Stimulated activated naive B cell treated with anti-CD40 and anti-IgM and Interleukin-4, amounts not matched to agents 10 μg/mL and 1 μg/mL and 100 μg/mL, for 72 hours (primary cell): ENCODE results near the gene TARP.
A peak's percentile ranks its signal among the peaks of the same experiment; 100 is the strongest.
"Not testable (repeated sequence)": the region's sequence is repeated elsewhere in the genome, so short reads cannot be mapped to it uniquely, and the experiment has no call there.

Experiments
- ATAC-seq, 2 donors: fragments of 150-1000 bp; cut with Tn5 transposase; replicated peaks; 2 replicates each; pipeline ENCODE4 v1.10.0; 2021; ENCODE audit warnings: moderate library complexity in 1 of 2
- DNase-seq: peaks from one replicate; pipeline ENCODE4 v3.0.0; 2021
- H3K27ac Mint-ChIP-seq: one replicate; pipeline ENCODE4 v1.8.0; 2022; ENCODE audit warnings: mild to moderate bottlenecking, mixed read lengths
- H3K27me3 Mint-ChIP-seq, 2 donors: one replicate each; pipeline ENCODE4 v1.8.0; 2022; ENCODE audit warnings: mixed read lengths in 2 of 2
- H3K36me3 Mint-ChIP-seq, 2 donors: one replicate each; pipeline ENCODE4 v1.8.0; 2022; ENCODE audit warnings: mixed read lengths in 2 of 2, mild to moderate bottlenecking in 1 of 2
- H3K4me1 Mint-ChIP-seq, 2 donors: one replicate each; pipeline ENCODE4 v1.8.0; 2022; ENCODE audit warnings: mixed read lengths in 2 of 2, mild to moderate bottlenecking in 1 of 2
- H3K4me3 Mint-ChIP-seq, 2 donors: one replicate each; pipeline ENCODE4 v1.8.0; 2022; ENCODE audit warnings: mild to moderate bottlenecking in 2 of 2, mixed read lengths in 2 of 2, moderate library complexity in 1 of 2
- H3K9me3 Mint-ChIP-seq, 2 donors: one replicate each; pipeline ENCODE4 v1.8.0; 2022; ENCODE audit warnings: mixed read lengths in 2 of 2, mild to moderate bottlenecking in 1 of 2

The TARP gene

DNA sequence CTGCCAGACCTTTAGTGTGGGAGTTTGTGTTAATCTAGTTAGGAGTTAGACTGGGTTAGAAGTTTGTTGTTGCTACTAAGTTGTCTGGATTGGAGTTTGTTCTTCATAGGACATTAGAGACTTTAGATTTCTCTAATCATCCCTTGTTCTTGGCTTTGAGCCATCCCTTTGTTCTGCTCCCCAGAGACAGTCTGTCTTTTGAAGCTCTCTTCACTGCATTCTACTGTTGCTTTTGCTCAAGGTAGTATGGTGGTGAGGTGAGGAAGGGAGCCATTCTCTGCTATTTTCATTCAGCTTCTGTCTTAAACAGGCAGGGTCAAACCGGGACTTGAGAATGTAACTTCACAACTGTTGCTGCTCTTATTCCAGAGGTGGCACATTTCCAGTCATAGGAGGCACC is 10.4 kb upstream of the TARP start:
- no peak for ATAC-seq

GRCh38 chr7:38283107-38283506 is 9.7 kb upstream of the TARP start:
- Mint-ChIP-seq H3K27ac (no peak overlapping the region), H3K27me3 (peaks cover 9 to 10% of the 10 kb centered on the region in 2 donors), H3K9me3 (no peaks in the 10 kb centered on the region), H3K4me1 (peaks cover 0 to 8% of the 10 kb centered on the region in 2 donors), H3K36me3 (no peaks in the 10 kb centered on the region), H3K4me3 (no peak overlapping the region)
- DNase-seq (no peak), ATAC-seq (no peak)

More for the DNA sequence above, 10.4 kb upstream of the TARP start:
- Mint-ChIP-seq H3K9me3 (no peaks in the 10 kb centered on the region), H3K27me3 (peaks cover 9 to 10% of the 10 kb centered on the region in 2 donors), H3K36me3 (no peaks in the 10 kb centered on the region), H3K27ac (no peak overlapping the region), H3K4me1 (peaks cover 0 to 8% of the 10 kb centered on the region in 2 donors), H3K4me3 (no peak overlapping the region)
- no peak for DNase-seq

DNA sequence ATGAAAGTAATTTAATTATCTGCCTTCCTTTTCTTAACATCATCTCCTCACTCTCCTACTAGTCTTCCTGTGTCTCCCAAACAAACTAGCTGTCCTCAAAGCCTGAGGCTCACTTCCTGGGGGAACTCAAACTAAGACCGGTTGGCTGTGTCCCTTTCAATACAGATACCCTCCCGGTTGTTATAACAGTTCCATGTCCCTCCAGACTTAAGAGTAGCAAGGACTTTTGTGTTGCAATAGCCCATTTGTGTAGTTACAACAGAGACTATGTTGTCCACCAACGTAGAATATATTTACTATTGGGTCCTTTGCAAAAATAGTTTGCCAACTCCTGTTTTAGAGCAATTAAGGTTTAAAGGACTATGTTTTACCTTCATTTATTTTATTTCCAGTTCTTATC is 8.6 kb upstream of the TARP start:
- H3K36me3 Mint-ChIP-seq = no peaks in the 10 kb centered on the region
- peaks cover 9 to 10% of the 10 kb centered on the region in 2 donors for H3K27me3 Mint-ChIP-seq
- ATAC-seq = no peak
- no peaks in the 10 kb centered on the region for H3K9me3 Mint-ChIP-seq
- H3K27ac Mint-ChIP-seq = no peak overlapping the region
- peaks cover 0 to 8% of the 10 kb centered on the region in 2 donors for H3K4me1 Mint-ChIP-seq
- no peak overlapping the region for H3K4me3 Mint-ChIP-seq
- no peak for DNase-seq

GRCh38 chr7:38281266-38281665 is 7.8 kb upstream of the TARP start:
- H3K27ac Mint-ChIP-seq = no peak overlapping the region
- no peaks in the 10 kb centered on the region for H3K36me3 Mint-ChIP-seq
- H3K4me3 Mint-ChIP-seq = no peak overlapping the region
- ATAC-seq = no peak
- no peak for DNase-seq
- peaks cover 0 to 8% of the 10 kb centered on the region in 2 donors for H3K4me1 Mint-ChIP-seq
- no peaks in the 10 kb centered on the region for H3K9me3 Mint-ChIP-seq
- H3K27me3 Mint-ChIP-seq = peaks cover 9 to 10% of the 10 kb centered on the region in 2 donors

GRCh38 chr7:38280707-38281106 is 7.3 kb upstream of the TARP start:
- Mint-ChIP-seq H3K4me3 (no peak overlapping the region), H3K36me3 (no peaks in the 10 kb centered on the region), H3K4me1 (peaks cover 0 to 8% of the 10 kb centered on the region in 2 donors), H3K27me3 (peaks cover 9 to 10% of the 10 kb centered on the region in 2 donors), H3K9me3 (no peaks in the 10 kb centered on the region), H3K27ac (no peak overlapping the region)
- ATAC-seq (no peak), DNase-seq (no peak)

DNA sequence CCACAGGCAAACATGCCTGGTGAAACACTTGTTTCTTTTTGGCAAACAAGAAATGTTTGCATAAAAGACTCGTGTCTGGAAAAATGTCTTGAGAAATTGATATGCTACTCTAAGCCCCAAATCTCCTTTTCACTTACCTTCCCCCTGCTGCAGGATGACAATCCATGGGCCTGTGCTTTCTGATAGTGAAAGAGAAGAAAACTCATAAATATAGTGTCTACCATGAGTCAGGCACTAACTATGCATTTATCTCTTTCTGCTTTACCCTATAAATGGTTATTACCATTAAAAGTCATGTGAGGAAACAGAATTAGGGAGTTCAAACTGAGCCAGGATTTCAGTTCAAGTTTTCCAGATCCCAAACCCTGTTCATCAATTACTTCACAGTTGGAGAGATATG is 6.6 kb upstream of the TARP start:
- ATAC-seq (no peak), DNase-seq (no peak)
- Mint-ChIP-seq H3K27ac (no peak overlapping the region), H3K4me1 (peaks cover 0 to 7% of the 10 kb centered on the region in 2 donors), H3K36me3 (no peaks in the 10 kb centered on the region), H3K9me3 (no peaks in the 10 kb centered on the region), H3K27me3 (peaks cover 6 to 10% of the 10 kb centered on the region in 2 donors), H3K4me3 (no peak overlapping the region)

- no peak for ATAC-seq
- DNase-seq = no peak
- H3K27me3 Mint-ChIP-seq = no peaks in the 10 kb centered on the region
- no peaks in the 10 kb centered on the region for H3K9me3 Mint-ChIP-seq
- H3K4me3 Mint-ChIP-seq = no peak overlapping the region
- no peak overlapping the region for H3K27ac Mint-ChIP-seq
- H3K36me3 Mint-ChIP-seq = no peaks in the 10 kb centered on the region
- no peaks in the 10 kb centered on the region for H3K4me1 Mint-ChIP-seq
These were observed 2.9 kb upstream of the TARP start for GRCh38 chr7:38276096-38276877.

- no peak for DNase-seq
- Mint-ChIP-seq H3K4me1 (no peaks in the 10 kb centered on the region), H3K36me3 (no peaks in the 10 kb centered on the region), H3K27ac (no peak overlapping the region), H3K27me3 (no peaks in the 10 kb centered on the region), H3K4me3 (no peak overlapping the region), H3K9me3 (no peaks in the 10 kb centered on the region)
- ATAC-seq = no peak
These were observed 1.6 kb upstream of the TARP start for GRCh38 chr7:38274927-38275620.

- no peaks in the 10 kb centered on the region for H3K36me3 Mint-ChIP-seq
- no peaks in the 10 kb centered on the region for H3K9me3 Mint-ChIP-seq
- no peaks in the 10 kb centered on the region for H3K27me3 Mint-ChIP-seq
- ATAC-seq (no peak), DNase-seq (no peak)
- H3K4me1 Mint-ChIP-seq = no peaks in the 10 kb centered on the region
- H3K4me3 Mint-ChIP-seq = no peak overlapping the region
- no peak overlapping the region for H3K27ac Mint-ChIP-seq
These were observed 1.1 kb upstream of the TARP start for GRCh38 chr7:38274486-38274885.

- ATAC-seq, H3K9me3 Mint-ChIP-seq: not testable (repeated sequence)
These were observed 3.0 kb downstream of the TARP start for GRCh38 chr7:38270405-38270804.

DNA sequence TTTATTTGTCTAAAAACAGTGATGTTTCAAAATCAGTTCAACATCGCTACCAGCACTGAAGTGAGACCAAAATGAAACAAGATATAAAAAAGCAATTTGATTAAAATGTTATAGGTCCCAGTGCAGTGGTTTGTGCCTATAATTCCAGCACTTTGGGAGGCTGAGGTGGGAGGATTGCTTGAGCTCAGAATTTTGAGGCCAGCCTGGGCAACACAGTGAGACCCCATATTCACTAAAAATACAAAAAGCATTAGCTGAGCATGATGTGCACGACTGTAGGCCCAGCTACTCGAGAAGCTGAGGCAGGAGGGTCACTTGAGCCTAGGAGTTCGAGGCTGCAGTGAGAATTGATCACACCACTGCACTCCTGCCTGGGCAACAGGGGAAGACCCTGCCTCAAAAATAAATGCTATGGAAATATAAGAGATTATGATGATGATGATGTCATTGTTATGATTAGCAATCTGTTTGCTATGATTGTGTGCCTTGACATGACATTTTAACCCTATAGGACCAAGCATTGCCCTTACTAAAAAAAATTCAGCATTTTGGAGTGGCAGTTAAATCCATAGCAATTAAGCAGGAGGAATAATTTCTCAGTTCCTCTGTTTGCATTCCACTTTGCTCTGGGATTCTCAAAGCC is 3.6 kb downstream of the TARP start:
- ATAC-seq, H3K9me3 Mint-ChIP-seq, H3K27ac Mint-ChIP-seq, H3K4me3 Mint-ChIP-seq, H3K36me3 Mint-ChIP-seq, DNase-seq, H3K4me1 Mint-ChIP-seq, H3K27me3 Mint-ChIP-seq: not testable (repeated sequence)

More at GRCh38 chr7:38270405-38270804, 3.0 kb downstream of the TARP start:
- H3K27ac Mint-ChIP-seq, H3K36me3 Mint-ChIP-seq, H3K4me3 Mint-ChIP-seq, H3K27me3 Mint-ChIP-seq, H3K4me1 Mint-ChIP-seq, DNase-seq: not testable (repeated sequence)

GRCh38 chr7:38265958-38266357 is 7.5 kb downstream of the TARP start:
- H3K27ac Mint-ChIP-seq = peak overlapping the region; percentile 20
- DNase-seq, H3K4me1 Mint-ChIP-seq, H3K4me3 Mint-ChIP-seq, H3K36me3 Mint-ChIP-seq, H3K27me3 Mint-ChIP-seq, H3K9me3 Mint-ChIP-seq: not testable (repeated sequence)
- ATAC-seq = peak; percentile 75 to 78

DNA sequence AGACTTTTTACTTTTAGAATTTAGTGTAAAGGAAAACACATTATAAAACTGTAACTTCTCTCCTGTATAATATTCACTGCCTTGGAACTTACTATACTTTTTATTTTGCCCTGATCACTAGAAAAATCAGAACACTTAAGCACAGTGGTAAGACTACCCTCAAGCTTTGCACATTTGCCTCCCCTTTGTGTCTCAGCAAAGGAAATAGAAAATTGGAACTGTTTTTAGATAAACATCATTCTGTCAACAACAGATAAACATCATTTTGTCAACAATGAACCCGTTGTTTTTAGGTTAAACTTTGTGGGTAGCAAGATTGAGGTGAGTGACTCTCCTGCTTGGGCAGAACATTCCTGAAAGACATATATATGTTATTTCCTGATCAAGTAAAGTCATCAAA is 8.8 kb downstream of the TARP start:
- not testable (repeated sequence) for H3K36me3 Mint-ChIP-seq, H3K9me3 Mint-ChIP-seq, DNase-seq, H3K27ac Mint-ChIP-seq, H3K27me3 Mint-ChIP-seq, H3K4me1 Mint-ChIP-seq, H3K4me3 Mint-ChIP-seq, ATAC-seq

GRCh38 chr7:38263274-38263673 is 10.2 kb downstream of the TARP start:
- H3K4me1 Mint-ChIP-seq, H3K4me3 Mint-ChIP-seq, DNase-seq, ATAC-seq, H3K27me3 Mint-ChIP-seq, H3K9me3 Mint-ChIP-seq, H3K27ac Mint-ChIP-seq, H3K36me3 Mint-ChIP-seq: not testable (repeated sequence)

DNA sequence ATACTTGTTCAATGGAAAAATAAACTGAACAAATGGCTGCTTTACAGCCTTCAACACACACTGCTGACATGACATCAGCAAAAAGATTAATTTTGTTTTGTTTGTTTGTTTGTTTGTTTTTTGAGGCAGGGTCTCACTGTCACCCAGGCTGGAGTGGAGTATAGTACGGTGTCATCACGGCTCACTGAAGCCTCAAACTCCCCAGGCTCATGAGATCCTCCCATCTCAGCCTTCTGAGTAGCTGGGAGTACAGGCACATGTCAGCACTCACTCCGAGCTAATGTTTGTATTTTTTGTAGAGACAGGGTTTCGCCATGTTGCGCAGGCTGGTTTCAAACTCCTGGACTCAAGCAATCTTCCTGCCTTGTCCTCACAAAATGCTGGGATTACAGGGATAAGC is 10.9 kb downstream of the TARP start:
- Mint-ChIP-seq H3K9me3 (no peaks in the 10 kb centered on the region), H3K27me3 (no peaks in the 10 kb centered on the region), H3K4me1 (no peaks in the 10 kb centered on the region), H3K4me3 (no peak overlapping the region), H3K36me3 (no peaks in the 10 kb centered on the region), H3K27ac (no peak overlapping the region)
- ATAC-seq = no peak
- DNase-seq = no peak
